Nephron progenitor cell (in vitro differentiated cells): Measurements from ENCODE around the gene PPP1R9A.

Experiments used
- DNase-seq: peaks from one replicate; pipeline ENCODE4 v3.0.0; 2021
- H3K27ac Mint-ChIP-seq: 2 replicates; pipeline ENCODE4 v1.8.0; 2021; ENCODE audit warnings: mild to moderate bottlenecking, moderate library complexity, mixed read lengths
- H3K27me3 Mint-ChIP-seq: 2 replicates; pipeline ENCODE4 v1.8.0; 2021; ENCODE audit warnings: mild to moderate bottlenecking, low read depth, mixed read lengths; ENCODE audit not compliant: poor library complexity
- H3K36me3 Mint-ChIP-seq: 2 replicates; pipeline ENCODE4 v1.8.0; 2021; ENCODE audit warnings: low read depth, mixed read lengths
- H3K4me1 Mint-ChIP-seq: 2 replicates; pipeline ENCODE4 v1.8.0; 2021; ENCODE audit warnings: mixed read lengths
- H3K4me3 Mint-ChIP-seq: 2 replicates; pipeline ENCODE4 v1.8.0; 2021; ENCODE audit warnings: mild to moderate bottlenecking, moderate library complexity, mixed read lengths
- H3K9me3 Mint-ChIP-seq: 2 replicates; pipeline ENCODE4 v1.8.0; 2021; ENCODE audit warnings: mild to moderate bottlenecking, moderate library complexity, mixed read lengths
- TF ChIP-seq, protein P1 (sequence below): fragments of 200-600 bp; sonication (generic); IDR thresholded peaks from 2 replicates; pipeline ENCODE4 v1.5.0; 2021; ENCODE audit warnings: antibody characterized with exemption

The PPP1R9A gene

DNA sequence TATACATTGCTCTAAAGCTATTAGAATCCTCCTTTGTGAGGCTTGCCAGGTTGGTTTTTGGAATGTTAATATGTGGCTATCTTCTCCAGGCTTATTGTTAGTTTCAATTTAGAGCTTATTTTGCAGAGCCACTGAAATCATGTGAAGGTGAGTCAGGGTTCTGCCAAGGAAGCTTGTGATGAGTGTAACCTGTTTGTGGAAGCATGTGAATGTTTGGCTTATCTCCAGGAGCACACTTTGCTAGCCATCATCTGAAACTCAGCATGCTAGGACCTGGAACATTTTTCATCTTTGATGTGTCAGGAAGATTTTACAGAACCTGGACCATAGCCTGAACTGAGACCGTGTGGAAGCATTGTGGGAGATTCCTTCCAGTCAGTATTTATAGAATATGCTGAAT, 197.3 kb downstream of the PPP1R9A start:
- H3K4me3 Mint-ChIP-seq, result no peak overlapping the region
- H3K4me1 Mint-ChIP-seq, result peaks cover 11% of the 10 kb centered on the region
- no peak for DNase-seq
- TF ChIP-seq, protein P1, sequence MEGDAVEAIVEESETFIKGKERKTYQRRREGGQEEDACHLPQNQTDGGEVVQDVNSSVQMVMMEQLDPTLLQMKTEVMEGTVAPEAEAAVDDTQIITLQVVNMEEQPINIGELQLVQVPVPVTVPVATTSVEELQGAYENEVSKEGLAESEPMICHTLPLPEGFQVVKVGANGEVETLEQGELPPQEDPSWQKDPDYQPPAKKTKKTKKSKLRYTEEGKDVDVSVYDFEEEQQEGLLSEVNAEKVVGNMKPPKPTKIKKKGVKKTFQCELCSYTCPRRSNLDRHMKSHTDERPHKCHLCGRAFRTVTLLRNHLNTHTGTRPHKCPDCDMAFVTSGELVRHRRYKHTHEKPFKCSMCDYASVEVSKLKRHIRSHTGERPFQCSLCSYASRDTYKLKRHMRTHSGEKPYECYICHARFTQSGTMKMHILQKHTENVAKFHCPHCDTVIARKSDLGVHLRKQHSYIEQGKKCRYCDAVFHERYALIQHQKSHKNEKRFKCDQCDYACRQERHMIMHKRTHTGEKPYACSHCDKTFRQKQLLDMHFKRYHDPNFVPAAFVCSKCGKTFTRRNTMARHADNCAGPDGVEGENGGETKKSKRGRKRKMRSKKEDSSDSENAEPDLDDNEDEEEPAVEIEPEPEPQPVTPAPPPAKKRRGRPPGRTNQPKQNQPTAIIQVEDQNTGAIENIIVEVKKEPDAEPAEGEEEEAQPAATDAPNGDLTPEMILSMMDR, result no peak
- H3K36me3 Mint-ChIP-seq, result peaks cover 16% of the 10 kb centered on the region
- peaks cover 5% of the 10 kb centered on the region for H3K9me3 Mint-ChIP-seq
- no peaks in the 10 kb centered on the region for H3K27me3 Mint-ChIP-seq
- H3K27ac Mint-ChIP-seq, result no peak overlapping the region

DNA sequence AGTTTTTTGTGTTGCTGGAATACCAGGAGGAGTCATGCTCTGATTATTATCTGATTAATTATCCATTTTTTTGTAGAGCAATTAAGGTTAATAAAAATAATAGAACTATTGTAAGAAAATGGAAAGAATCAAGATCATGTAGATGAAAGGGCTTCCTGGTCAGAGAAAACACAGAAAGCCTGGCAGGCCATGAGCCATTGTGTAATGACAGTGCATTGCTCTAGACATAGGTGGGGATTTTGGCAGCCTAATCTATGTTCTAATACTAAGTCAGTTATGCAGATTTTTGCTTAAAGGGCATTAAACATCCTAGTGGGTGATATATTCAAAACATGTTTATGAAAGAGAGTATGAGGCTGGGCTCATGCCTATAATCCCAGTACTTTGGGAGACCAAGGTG, 198.2 kb downstream of the PPP1R9A start:
- Mint-ChIP-seq H3K4me1 (peaks cover 11% of the 10 kb centered on the region), H3K36me3 (peaks cover 10% of the 10 kb centered on the region), H3K4me3 (no peak overlapping the region), H3K27me3 (no peaks in the 10 kb centered on the region), H3K27ac (no peak overlapping the region), H3K9me3 (peaks cover under 1% of the 10 kb centered on the region)
- no peak for DNase-seq
- TF ChIP-seq, protein P1, result no peak

DNA sequence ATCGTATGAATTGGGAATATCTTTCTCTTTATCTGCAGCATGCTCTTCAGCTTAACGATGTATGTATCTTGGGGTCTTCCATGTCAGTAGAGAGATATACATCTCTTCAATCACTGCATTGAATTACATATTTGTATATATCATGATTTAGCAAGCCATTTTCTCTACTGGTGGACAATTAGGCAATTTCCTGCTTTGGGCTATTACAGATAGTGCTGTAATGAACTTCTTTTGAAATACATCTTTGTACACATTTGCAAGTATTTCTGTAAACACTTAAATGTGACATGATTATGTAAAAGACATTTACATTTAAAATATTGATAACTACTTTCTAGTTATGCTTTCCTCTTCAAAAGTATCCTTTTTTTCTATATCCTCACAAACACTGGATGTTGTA, 199.0 kb downstream of the PPP1R9A start:
- peaks cover 7% of the 10 kb centered on the region for H3K36me3 Mint-ChIP-seq
- TF ChIP-seq, protein P1, result no peak
- peak overlapping the region; percentile 64 for H3K27ac Mint-ChIP-seq
- no peaks in the 10 kb centered on the region for H3K9me3 Mint-ChIP-seq
- no peaks in the 10 kb centered on the region for H3K27me3 Mint-ChIP-seq
- no peak overlapping the region for H3K4me3 Mint-ChIP-seq
- peaks cover 11% of the 10 kb centered on the region for H3K4me1 Mint-ChIP-seq
- no peak for DNase-seq

DNA sequence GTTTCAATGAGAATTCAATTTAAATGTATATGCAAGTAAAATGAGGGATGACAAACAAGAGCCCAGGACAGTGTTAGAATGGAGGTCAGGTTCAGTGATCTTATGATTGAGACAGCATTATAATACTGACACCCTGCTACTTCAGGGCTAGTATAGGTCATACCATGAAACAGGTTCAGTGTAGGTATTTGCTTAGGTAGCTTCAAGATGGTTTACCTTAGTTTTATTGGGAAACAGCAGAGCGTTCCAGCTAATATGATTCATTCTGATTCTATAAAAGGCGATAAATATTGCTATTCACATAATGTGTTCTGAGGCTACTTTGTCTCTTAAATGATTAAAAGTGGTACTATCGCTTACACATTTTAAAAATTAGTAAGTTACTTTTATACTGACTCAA, 203.3 kb downstream of the PPP1R9A start:
- peaks cover 12% of the 10 kb centered on the region for H3K36me3 Mint-ChIP-seq
- H3K4me1 Mint-ChIP-seq, result no peaks in the 10 kb centered on the region
- H3K27ac Mint-ChIP-seq, result no peak overlapping the region
- TF ChIP-seq, protein P1, result no peak
- no peaks in the 10 kb centered on the region for H3K9me3 Mint-ChIP-seq
- H3K27me3 Mint-ChIP-seq, result peaks cover 3% of the 10 kb centered on the region
- no peak overlapping the region for H3K4me3 Mint-ChIP-seq
- DNase-seq, result no peak

DNA sequence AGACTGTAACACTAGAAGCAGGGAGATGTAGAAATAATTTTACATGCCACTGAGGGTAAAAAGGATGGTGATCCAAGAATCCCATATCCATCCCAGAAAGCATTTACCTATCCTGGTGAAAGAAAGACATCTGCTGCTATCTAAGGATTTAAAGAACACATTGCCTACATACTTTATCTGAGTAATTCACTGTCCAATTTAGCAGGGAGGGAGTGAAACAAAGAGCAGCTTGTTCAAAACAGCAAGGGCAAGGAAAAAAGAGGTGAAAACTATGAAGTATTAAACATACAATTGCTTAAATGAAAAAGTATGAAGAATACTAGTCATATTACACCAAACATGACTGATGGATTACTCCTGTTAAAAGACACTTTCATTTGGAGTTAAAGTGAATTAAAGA, 206.2 kb downstream of the PPP1R9A start:
- TF ChIP-seq, protein P1, result no peak
- Mint-ChIP-seq H3K27me3 (peaks cover 3% of the 10 kb centered on the region), H3K36me3 (peaks cover 21% of the 10 kb centered on the region), H3K4me3 (no peak overlapping the region), H3K4me1 (no peaks in the 10 kb centered on the region), H3K27ac (no peak overlapping the region), H3K9me3 (no peaks in the 10 kb centered on the region)
- DNase-seq, result no peak

DNA sequence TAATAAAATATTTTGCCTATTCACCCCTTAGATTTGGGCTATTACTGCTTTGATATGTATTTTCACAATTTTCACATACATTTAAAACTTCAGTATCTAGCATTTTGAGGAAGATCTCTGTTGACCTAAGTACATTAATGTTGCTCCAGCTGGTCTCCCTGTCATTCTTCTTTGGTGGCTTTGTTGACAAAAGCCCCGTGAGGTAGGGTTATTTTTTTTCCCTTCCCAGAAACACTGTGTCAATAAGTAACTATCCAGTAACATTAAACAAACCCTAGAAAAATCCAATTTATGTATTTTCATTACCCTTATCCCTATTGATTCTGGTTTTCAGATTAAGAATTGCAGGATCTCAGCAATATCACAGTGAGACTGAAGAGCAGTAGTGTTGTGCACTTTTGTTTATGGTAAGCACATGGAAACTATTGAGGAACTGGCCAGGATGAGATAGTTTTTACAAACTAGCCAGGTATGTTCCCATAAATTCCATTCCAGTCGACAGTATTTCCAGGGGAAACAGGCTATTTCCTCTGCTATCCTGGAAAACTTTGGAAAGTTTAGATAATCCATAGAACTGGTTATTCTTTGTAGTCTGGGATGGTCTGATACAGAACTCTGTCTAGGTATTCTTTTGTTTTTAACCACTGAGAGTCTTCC, 218.8 kb downstream of the PPP1R9A start:
- peaks cover 45% of the 10 kb centered on the region for H3K36me3 Mint-ChIP-seq
- H3K4me3 Mint-ChIP-seq, result no peak overlapping the region
- H3K27me3 Mint-ChIP-seq, result peaks cover 3% of the 10 kb centered on the region
- H3K9me3 Mint-ChIP-seq, result peaks cover 33% of the 10 kb centered on the region
- TF ChIP-seq, protein P1, result no peak
- no peak for DNase-seq
- peak overlapping the region; percentile 88 for H3K27ac Mint-ChIP-seq
- H3K4me1 Mint-ChIP-seq, result peaks cover 31% of the 10 kb centered on the region
